HEK293 (cell line): ENCODE measurements around the gene PRPF8.

Experiments used
- CTCF ChIP-seq: fragments of 450-650 bp; formaldehyde crosslinking; IDR thresholded peaks from 2 replicates; pipeline ENCODE4 v1.5.1; 2016; ENCODE audit warnings: missing biosample characterization, missing genetic modification characterization
- REPIN1 ChIP-seq: fragments of 450-650 bp; formaldehyde crosslinking; IDR thresholded peaks from 2 replicates; pipeline ENCODE4 v1.5.1; 2017; ENCODE audit warnings: missing biosample characterization, missing genetic modification characterization, low read depth
- ZNF140 ChIP-seq: fragments of 450-650 bp; formaldehyde crosslinking; IDR thresholded peaks from 2 replicates; pipeline ENCODE4 v1.5.1; 2016; ENCODE audit warnings: missing biosample characterization, missing genetic modification characterization
- ZNF280D ChIP-seq: fragments of 450-650 bp; formaldehyde crosslinking; IDR thresholded peaks from 2 replicates; pipeline ENCODE4 v1.5.1; 2016; ENCODE audit warnings: missing biosample characterization, missing genetic modification characterization

GRCh38 chr17:1605681-1606351 is 78.9 kb downstream of the PRPF8 start:
- no peak for TF ChIP-seq ZNF280D
- TF ChIP-seq CTCF (tag by site-specific recombination), result no peak
- no peak for TF ChIP-seq ZNF140 (tag by site-specific recombination)
- no peak for TF ChIP-seq REPIN1 (tag by site-specific recombination)
